Esophagus squamous epithelium (tissue), 5 donors: Measurements from ENCODE around the gene TRABD2A. TPM values are rescaled to one million over a fixed set of nuclear protein-coding genes. Genes with fewer than 3 reads are reported as not detected.
"Not testable (repeated sequence)": the region's sequence is repeated elsewhere in the genome, so short reads cannot be mapped to it uniquely, and the experiment has no call there.

Experiments
- DNase-seq: peaks from one replicate; lab custom pipeline; 2025; lab: John Stamatoyannopoulos, UW
- H3K27ac ChIP-seq, 4 donors: fragments of 200-600 bp; sonication (generic); one replicate each; pipeline ENCODE4 v1.5.1; 2016 to 2019; ENCODE audit warnings: mild to moderate bottlenecking in 1 of 4
- H3K27me3 ChIP-seq, 4 donors: fragments of 200-600 bp; sonication (generic); 1 replicate in 3 of 4; 2 replicates in 1 of 4; pipeline versions ENCODE4 v1.5.1 to v1.6.0; 2017 to 2021; ENCODE audit warnings: antibody characterized with exemption in 1 of 4
- H3K36me3 ChIP-seq, 3 donors: fragments of 200-600 bp; sonication (generic); one replicate each; pipeline ENCODE4 v1.5.1; 2016 to 2019
- H3K4me1 ChIP-seq, 3 donors: fragments of 200-600 bp; sonication (generic); one replicate each; pipeline ENCODE4 v1.5.1; 2017 to 2019
- H3K4me3 ChIP-seq, 4 donors: fragments of 200-600 bp; sonication (generic); 1 replicate in 3 of 4; 2 replicates in 1 of 4; pipeline ENCODE4 v1.5.1; 2016 to 2019; ENCODE audit warnings: mild to moderate bottlenecking in 2 of 4, moderate library complexity in 1 of 4
- H3K9me3 ChIP-seq, 3 donors: fragments of 200-600 bp; sonication (generic); one replicate each; pipeline ENCODE4 v1.5.1; 2016 to 2019
- POLR2A ChIP-seq, 4 donors: fragments of 450-650 bp; IDR thresholded peaks; one replicate each; pipeline ENCODE4 v1.6.1; 2017; ENCODE audit warnings: antibody characterized with exemption in 4 of 4, mild to moderate bottlenecking in 4 of 4, moderate library complexity in 3 of 4
- WGBS, 2 donors: methylation state at CpG; one replicate each; pipeline ENCODE4 v1.1.5; 2018; 5-methylcytosine and 5-hydroxymethylcytosine counted together
- intact Hi-C: fragments of 100-400 bp; cut with DNase I; formaldehyde crosslinking; loops from one replicate; pipeline ENCODE4 v1.15.0; 2022
- total RNA-seq, 4 donors: library from RNA; depleted of rRNA; stranded (reverse); fragments of >200 nt; gene quantifications; one replicate each; pipeline ENCODE4 v1.1.0, GENCODE V29; 2016
- TF ChIP-seq, protein P1 (sequence below), 6 experiments: fragments of 450-650 bp in 4 of 6; fragments of 200-600 bp in 2 of 6; sonication (generic) in 2 of 6; IDR thresholded peaks; one replicate each; pipeline ENCODE4 v1.5.1; 2016 to 2019; ENCODE audit warnings: antibody characterized with exemption in 6 of 6, mild to moderate bottlenecking in 4 of 6, moderate library complexity in 4 of 6
- donor health status: DM: yes; HTN: yes; CAD: no.

The TRABD2A gene
- total RNA-seq, 4 donors from 2014 or later: 0.53 to 1.8 (median 0.76) TPM; not detected in 1

GRCh38 chr2:84781942-84782716 is 98.8 kb downstream of the TRABD2A start:
- no peak for TF ChIP-seq POLR2A (IDR thresholded peaks at IDR 0.05)
- TF ChIP-seq, protein P1, sequence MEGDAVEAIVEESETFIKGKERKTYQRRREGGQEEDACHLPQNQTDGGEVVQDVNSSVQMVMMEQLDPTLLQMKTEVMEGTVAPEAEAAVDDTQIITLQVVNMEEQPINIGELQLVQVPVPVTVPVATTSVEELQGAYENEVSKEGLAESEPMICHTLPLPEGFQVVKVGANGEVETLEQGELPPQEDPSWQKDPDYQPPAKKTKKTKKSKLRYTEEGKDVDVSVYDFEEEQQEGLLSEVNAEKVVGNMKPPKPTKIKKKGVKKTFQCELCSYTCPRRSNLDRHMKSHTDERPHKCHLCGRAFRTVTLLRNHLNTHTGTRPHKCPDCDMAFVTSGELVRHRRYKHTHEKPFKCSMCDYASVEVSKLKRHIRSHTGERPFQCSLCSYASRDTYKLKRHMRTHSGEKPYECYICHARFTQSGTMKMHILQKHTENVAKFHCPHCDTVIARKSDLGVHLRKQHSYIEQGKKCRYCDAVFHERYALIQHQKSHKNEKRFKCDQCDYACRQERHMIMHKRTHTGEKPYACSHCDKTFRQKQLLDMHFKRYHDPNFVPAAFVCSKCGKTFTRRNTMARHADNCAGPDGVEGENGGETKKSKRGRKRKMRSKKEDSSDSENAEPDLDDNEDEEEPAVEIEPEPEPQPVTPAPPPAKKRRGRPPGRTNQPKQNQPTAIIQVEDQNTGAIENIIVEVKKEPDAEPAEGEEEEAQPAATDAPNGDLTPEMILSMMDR (IDR thresholded peaks at IDR 0.05): no peak
- Histone ChIP-seq H3K27ac (peak overlapping the region in 1 of 4 donors; percentile 53), H3K9me3 (peaks cover 0 to under 1% (median 0%) of the 10 kb centered on the region in 3 donors), H3K4me1 (peaks cover 0 to 10% (median 0%) of the 10 kb centered on the region in 3 donors), H3K36me3 (no peaks in the 10 kb centered on the region), H3K4me3 (no peak overlapping the region), H3K27me3 (no peaks in the 10 kb centered on the region)
- DNase-seq: no peak
- WGBS, 2 donors: 27 to 33% methylated on average over 3 of the region's 3 CpGs
- intact Hi-C loops: no loop called here

GRCh38 chr2:84779781-84780180 is 101.1 kb downstream of the TRABD2A start:
- intact Hi-C loops: no loop called here
- Histone ChIP-seq H3K36me3 (no peaks in the 10 kb centered on the region), H3K27ac (no peak overlapping the region), H3K9me3 (peaks cover 0 to 7% (median 0%) of the 10 kb centered on the region in 3 donors), H3K4me1 (peaks cover 0 to 10% (median 0%) of the 10 kb centered on the region in 3 donors), H3K4me3 (no peak overlapping the region), H3K27me3 (no peaks in the 10 kb centered on the region)
- 76 to 82% methylated on average over 3 of the region's 3 CpGs for WGBS, 2 donors
- TF ChIP-seq POLR2A (IDR thresholded peaks at IDR 0.05): no peak
- TF ChIP-seq, protein P1 (IDR thresholded peaks at IDR 0.05): no peak
- no peak for DNase-seq

DNA sequence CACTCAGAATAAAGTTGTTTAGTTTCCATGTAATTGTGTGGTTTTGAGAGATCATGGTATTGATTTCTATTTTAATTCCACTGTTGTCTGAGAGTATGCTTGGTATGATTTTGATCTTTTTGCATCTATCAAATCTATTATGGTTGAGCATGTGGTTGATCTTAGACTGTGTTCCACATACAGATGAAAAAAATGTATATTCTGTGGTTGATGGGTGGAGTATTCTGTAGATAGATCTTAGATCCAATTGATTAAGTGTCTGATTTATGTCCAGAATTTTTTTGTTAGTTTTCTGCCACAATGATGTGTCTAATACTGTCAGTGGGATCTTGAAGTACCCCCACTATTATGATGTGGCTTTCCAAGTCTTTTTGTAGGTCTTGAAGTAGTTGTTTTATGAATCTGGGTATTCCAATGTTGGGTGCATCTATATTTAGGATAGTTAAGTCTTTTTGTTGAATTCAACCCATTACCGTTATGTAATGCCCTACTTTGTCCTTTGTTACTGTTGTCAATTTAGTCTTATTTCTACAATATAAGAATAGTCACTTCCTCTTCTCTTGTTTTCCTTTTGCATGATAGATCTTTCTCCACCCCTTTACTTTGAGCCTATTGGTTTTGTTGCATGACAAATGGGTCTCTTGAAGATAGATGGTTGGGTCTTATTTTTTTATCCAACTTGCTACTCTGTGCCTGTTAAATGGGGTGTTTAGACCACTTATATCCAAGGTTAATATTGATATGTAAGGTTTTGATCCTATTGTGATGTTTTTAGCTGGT is 101.8 kb downstream of the TRABD2A start:
- Histone ChIP-seq H3K27ac (no peak overlapping the region), H3K4me3 (no peak overlapping the region), H3K27me3 (no peaks in the 10 kb centered on the region), H3K4me1 (peaks cover 0 to 10% (median 0%) of the 10 kb centered on the region in 3 donors), H3K9me3 (peaks cover 0 to 7% (median 0%) of the 10 kb centered on the region in 3 donors), H3K36me3 (no peaks in the 10 kb centered on the region)
- TF ChIP-seq, protein P1 (IDR thresholded peaks at IDR 0.05): no peak
- TF ChIP-seq POLR2A (IDR thresholded peaks at IDR 0.05): no peak
- 65 to 71% methylated on average over 1 of the region's 1 CpG for WGBS, 2 donors
- intact Hi-C loops: no loop called here
- no peak for DNase-seq

GRCh38 chr2:84776011-84776410 is 104.9 kb downstream of the TRABD2A start:
- no peaks in the 10 kb centered on the region for H3K27me3 ChIP-seq
- no peaks in the 10 kb centered on the region for H3K36me3 ChIP-seq
- H3K27ac ChIP-seq: no peak overlapping the region
- TF ChIP-seq POLR2A (IDR thresholded peaks at IDR 0.05): no peak
- TF ChIP-seq, protein P1 (IDR thresholded peaks at IDR 0.05): no peak
- H3K4me1 ChIP-seq: no peaks in the 10 kb centered on the region
- WGBS, 2 donors: 57 to 60% methylated on average over 1 of the region's 1 CpG
- intact Hi-C loops: no loop called here
- no peak overlapping the region for H3K4me3 ChIP-seq
- H3K9me3 ChIP-seq: peaks cover 0 to 17% (median 0%) of the 10 kb centered on the region in 3 donors
- DNase-seq: no peak

GRCh38 chr2:84773562-84773961 is 107.3 kb downstream of the TRABD2A start:
- H3K36me3 ChIP-seq, H3K27ac ChIP-seq, intact Hi-C loops, H3K27me3 ChIP-seq, H3K4me1 ChIP-seq, H3K4me3 ChIP-seq, DNase-seq: not testable (repeated sequence)
- peaks cover 0 to 23% (median 0%) of the 10 kb centered on the region in 3 donors for H3K9me3 ChIP-seq
- 58 to 69% methylated on average over 3 of the region's 3 CpGs for WGBS, 2 donors

Other genes starting within 250 kb of the TRABD2A start
- 1,000 to 10,000 TPM; 2,239 to 4,093 (median 3,173) TPM for gene TMSB10, start 24.6 kb upstream of the TRABD2A start, total RNA-seq
- 10 to 100 TPM; 35.6 to 50.8 (median 44.5) TPM for gene KCMF1, start 90.1 kb upstream of the TRABD2A start, total RNA-seq